ENCODE results near the gene SWI5.
A peak's percentile ranks its signal among the peaks of the same experiment; 100 is the strongest.

Gene SWI5

DNA sequence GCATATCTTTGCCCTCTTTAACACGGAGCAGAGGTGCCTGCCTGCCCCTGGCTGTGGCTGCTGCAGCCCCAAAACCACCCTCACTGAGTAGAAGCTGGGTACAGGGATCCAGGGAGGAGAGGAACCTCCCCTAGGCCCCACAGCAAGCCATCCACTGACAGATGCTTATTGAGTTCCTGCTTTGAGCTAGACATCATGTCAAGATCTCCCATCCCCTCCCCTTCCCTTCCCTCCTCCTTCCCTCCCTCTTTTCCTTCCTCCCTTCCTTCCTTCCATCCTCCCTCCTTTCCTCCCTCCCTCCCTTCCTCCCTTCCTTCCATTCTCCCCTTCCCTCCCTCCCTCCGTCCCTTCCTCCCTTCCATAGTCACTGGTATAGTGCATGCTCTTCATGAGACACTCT, 29.6 kb upstream of the SWI5 start:
- TF ChIP-seq, protein P1, sequence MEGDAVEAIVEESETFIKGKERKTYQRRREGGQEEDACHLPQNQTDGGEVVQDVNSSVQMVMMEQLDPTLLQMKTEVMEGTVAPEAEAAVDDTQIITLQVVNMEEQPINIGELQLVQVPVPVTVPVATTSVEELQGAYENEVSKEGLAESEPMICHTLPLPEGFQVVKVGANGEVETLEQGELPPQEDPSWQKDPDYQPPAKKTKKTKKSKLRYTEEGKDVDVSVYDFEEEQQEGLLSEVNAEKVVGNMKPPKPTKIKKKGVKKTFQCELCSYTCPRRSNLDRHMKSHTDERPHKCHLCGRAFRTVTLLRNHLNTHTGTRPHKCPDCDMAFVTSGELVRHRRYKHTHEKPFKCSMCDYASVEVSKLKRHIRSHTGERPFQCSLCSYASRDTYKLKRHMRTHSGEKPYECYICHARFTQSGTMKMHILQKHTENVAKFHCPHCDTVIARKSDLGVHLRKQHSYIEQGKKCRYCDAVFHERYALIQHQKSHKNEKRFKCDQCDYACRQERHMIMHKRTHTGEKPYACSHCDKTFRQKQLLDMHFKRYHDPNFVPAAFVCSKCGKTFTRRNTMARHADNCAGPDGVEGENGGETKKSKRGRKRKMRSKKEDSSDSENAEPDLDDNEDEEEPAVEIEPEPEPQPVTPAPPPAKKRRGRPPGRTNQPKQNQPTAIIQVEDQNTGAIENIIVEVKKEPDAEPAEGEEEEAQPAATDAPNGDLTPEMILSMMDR (IDR thresholded peaks at IDR 0.05; ENCODE audit: insufficient read depth, low read depth, low read length, missing control alignments): no peak
- no peak for DNase-seq (ENCODE audit: low read depth)
- no peak overlapping the region for H3K4me3 ChIP-seq (ENCODE audit: low read depth, low read length)

- no peak for DNase-seq (ENCODE audit: low read depth)
- H3K4me3 ChIP-seq (ENCODE audit: low read depth, low read length): no peak overlapping the region
- TF ChIP-seq, protein P1 (IDR thresholded peaks at IDR 0.05; ENCODE audit: insufficient read depth, low read depth, low read length, missing control alignments): no peak
These were observed 28.8 kb upstream of the SWI5 start for GRCh38 chr9:128247226-128247803.

DNA sequence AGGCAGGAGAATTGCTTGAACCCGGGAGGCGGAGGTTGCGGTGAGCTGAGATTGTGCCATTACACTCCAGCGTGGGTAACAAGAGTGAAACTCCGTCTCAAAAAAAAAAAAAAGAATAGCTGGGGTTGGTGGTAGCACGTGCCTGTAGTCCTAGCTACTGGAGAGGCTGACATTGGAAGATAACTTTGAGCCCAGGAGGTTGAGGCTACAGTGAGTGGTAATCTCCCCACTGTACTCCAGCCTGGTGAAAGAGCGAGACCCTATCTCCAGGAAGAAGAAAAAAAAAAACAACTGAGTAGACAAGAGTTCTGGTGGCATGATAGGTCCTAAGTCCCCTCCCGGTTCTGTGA, 26.5 kb upstream of the SWI5 start:
- no peak overlapping the region for H3K4me3 ChIP-seq (ENCODE audit: low read depth, low read length)
- no peak for DNase-seq (ENCODE audit: low read depth)
- TF ChIP-seq, protein P1 (IDR thresholded peaks at IDR 0.05; ENCODE audit: insufficient read depth, low read depth, low read length, missing control alignments): no peak

- TF ChIP-seq, protein P1 (IDR thresholded peaks at IDR 0.05; ENCODE audit: insufficient read depth, low read depth, low read length, missing control alignments): no peak
- no peak overlapping the region; the same call in 1 of the 2 replicates for H3K4me3 ChIP-seq (ENCODE audit: low read depth, low read length)
- peak; percentile 93 for DNase-seq (ENCODE audit: low read depth)
These were observed 25.9 kb upstream of the SWI5 start for GRCh38 chr9:128249908-128250838.

GRCh38 chr9:128250839-128251731, 25.0 kb upstream of the SWI5 start:
- peak overlapping the region; percentile 18; the same call in 1 of the 2 replicates for H3K4me3 ChIP-seq (ENCODE audit: low read depth, low read length)
- DNase-seq (ENCODE audit: low read depth): no peak
- TF ChIP-seq, protein P1 (IDR thresholded peaks at IDR 0.05; ENCODE audit: insufficient read depth, low read depth, low read length, missing control alignments): no peak

DNA sequence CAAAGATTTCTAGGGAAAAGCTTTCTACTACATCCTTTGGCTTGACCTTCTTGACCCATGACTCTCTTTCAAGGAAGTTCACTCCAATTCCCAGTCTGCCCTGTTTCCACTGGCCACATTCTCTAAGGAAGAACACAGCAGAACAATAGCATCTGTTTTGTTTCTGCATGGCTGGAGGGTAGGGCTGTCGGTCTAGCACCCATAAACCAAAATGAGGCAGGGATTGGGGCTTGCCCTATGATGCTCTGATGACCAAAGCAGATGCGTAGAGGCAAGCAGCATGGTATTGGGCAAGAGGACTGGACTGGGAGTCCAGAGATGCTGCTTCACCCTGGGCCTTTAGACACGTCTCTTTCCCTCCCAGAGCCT, 24.4 kb upstream of the SWI5 start:
- TF ChIP-seq, protein P1 (IDR thresholded peaks at IDR 0.05; ENCODE audit: insufficient read depth, low read depth, low read length, missing control alignments): no peak
- DNase-seq (ENCODE audit: low read depth): no peak
- no peak overlapping the region for H3K4me3 ChIP-seq (ENCODE audit: low read depth, low read length)
